ENCODE measurements around the gene TTC8. TPM values are rescaled to one million over a fixed set of nuclear protein-coding genes. Genes with fewer than 3 reads are reported as not detected.

The TTC8 gene
- total RNA-seq, 1 experiment from 2014 or later, result 9.2 TPM

DNA sequence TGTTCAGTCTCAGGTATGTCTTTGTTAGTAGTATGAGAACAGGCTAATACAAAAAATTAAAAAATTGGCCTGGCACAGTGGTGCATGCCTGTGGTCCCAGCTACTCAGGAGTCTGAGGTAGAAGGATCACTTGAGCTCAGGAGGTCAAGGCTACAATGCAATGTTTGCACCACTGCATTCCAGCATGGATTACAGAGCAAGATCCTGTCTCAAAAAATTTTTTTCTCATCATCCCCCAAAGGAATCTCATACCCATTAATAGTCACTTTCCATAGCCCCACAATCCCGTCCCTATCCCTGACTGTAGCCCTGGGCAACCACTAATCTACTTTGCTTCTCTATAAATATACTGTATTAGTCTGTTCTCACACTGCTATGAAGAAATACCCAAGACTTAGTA is 57.8 kb downstream of the TTC8 start:
- no peak overlapping the region for H3K27ac ChIP-seq (ENCODE audit: insufficient read length, low read depth, low read length)
- no peaks in the 10 kb centered on the region for H3K79me2 ChIP-seq (ENCODE audit: insufficient read depth, low read length)
- no peaks in the 10 kb centered on the region for H3K4me1 Mint-ChIP-seq
- no peaks in the 10 kb centered on the region for H3K27me3 ChIP-seq (ENCODE audit: insufficient read depth, low read length)
- no CpG with 5 or more reads among the region's 1 CpG for WGBS (ENCODE audit: extremely low coverage, insufficient read length, low lambda C conversion rate)
- H3K23ac ChIP-seq (ENCODE audit: insufficient read length, low read depth, low read length), result no peak overlapping the region
- H3K4me3 Mint-ChIP-seq, result no peak overlapping the region
- no peak overlapping the region for H2BK15ac ChIP-seq (ENCODE audit: low read depth, low read length)
- H3K4ac ChIP-seq (ENCODE audit: low read depth, low read length), result no peak overlapping the region
- H3K14ac ChIP-seq (ENCODE audit: insufficient read depth, low read length), result no peak overlapping the region
- TF ChIP-seq, protein P1, sequence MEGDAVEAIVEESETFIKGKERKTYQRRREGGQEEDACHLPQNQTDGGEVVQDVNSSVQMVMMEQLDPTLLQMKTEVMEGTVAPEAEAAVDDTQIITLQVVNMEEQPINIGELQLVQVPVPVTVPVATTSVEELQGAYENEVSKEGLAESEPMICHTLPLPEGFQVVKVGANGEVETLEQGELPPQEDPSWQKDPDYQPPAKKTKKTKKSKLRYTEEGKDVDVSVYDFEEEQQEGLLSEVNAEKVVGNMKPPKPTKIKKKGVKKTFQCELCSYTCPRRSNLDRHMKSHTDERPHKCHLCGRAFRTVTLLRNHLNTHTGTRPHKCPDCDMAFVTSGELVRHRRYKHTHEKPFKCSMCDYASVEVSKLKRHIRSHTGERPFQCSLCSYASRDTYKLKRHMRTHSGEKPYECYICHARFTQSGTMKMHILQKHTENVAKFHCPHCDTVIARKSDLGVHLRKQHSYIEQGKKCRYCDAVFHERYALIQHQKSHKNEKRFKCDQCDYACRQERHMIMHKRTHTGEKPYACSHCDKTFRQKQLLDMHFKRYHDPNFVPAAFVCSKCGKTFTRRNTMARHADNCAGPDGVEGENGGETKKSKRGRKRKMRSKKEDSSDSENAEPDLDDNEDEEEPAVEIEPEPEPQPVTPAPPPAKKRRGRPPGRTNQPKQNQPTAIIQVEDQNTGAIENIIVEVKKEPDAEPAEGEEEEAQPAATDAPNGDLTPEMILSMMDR (conservative IDR thresholded peaks at IDR 0.05), result no peak
- no peak overlapping the region for H3K9ac ChIP-seq (ENCODE audit: extremely low read depth, insufficient read length, low read length)
- no peak overlapping the region for H2AK5ac ChIP-seq (ENCODE audit: insufficient read length, low read length)
- H3K36me3 Mint-ChIP-seq (ENCODE audit: insufficient read depth in 1 of 3, low read depth in 3 of 3), result peaks cover 11 to 20% (median 16%) of the 10 kb centered on the region in 3 experiments; a peak in 5 of 7 replicates
- no peaks in the 10 kb centered on the region for H3K9me3 ChIP-seq (ENCODE audit: control insufficient read depth, low read depth, low read length)
- H3K4me2 ChIP-seq (ENCODE audit: insufficient read depth, insufficient read length, low read length), result no peak overlapping the region
- H3K9me3 Mint-ChIP-seq, result peaks cover 14% of the 10 kb centered on the region in 2 experiments; a peak in 4 of 5 replicates
- H2BK12ac ChIP-seq (ENCODE audit: insufficient read length, low read depth, low read length), result no peak overlapping the region
- H4K5ac ChIP-seq (ENCODE audit: insufficient read length, low read depth, low read length), result no peak overlapping the region
- no peaks in the 10 kb centered on the region for H4K20me1 ChIP-seq (ENCODE audit: control insufficient read depth, insufficient read depth, insufficient read length)
- no peak overlapping the region for H2AFZ ChIP-seq (ENCODE audit: low read length)
- no peak overlapping the region for H3K18ac ChIP-seq (ENCODE audit: insufficient read length, low read depth, low read length)
- H2BK120ac ChIP-seq (ENCODE audit: low read depth, low read length, poor library complexity, severe bottlenecking), result no peak overlapping the region
- H3K56ac ChIP-seq (ENCODE audit: insufficient read length, low read depth, low read length), result no peak overlapping the region
- H4K8ac ChIP-seq (replicated peaks; ENCODE audit: insufficient read length, low read depth, low read length), result no peak overlapping the region
- H3K23me2 ChIP-seq (ENCODE audit: insufficient read length, low read depth, low read length, poor library complexity, severe bottlenecking), result no peaks in the 10 kb centered on the region
- H2BK5ac ChIP-seq (ENCODE audit: insufficient read length, low read length), result no peak overlapping the region
- no peak overlapping the region for H3K27ac Mint-ChIP-seq
- no peak overlapping the region for H4K91ac ChIP-seq (ENCODE audit: insufficient read length, low read depth, low read length)
- no peaks in the 10 kb centered on the region for H3K4me1 ChIP-seq (ENCODE audit: insufficient read depth, low read length)
- no peak overlapping the region for H3T11ph ChIP-seq (ENCODE audit: low read length)
- no peak for DNase-seq
- no peaks in the 10 kb centered on the region for H3K79me1 ChIP-seq (ENCODE audit: insufficient read depth, low read depth, low read length, poor library complexity, severe bottlenecking)
- H3K27me3 Mint-ChIP-seq (ENCODE audit: low read depth), result no peaks in the 10 kb centered on the region; the same call in none of the 2 replicates
- H2BK20ac ChIP-seq (ENCODE audit: low read depth, low read length, poor library complexity, severe bottlenecking), result no peak overlapping the region

Measured in H9 (cell line).